GM18909 (cell line): ENCODE results near the gene SHISA9.

Experiments
- ATAC-seq: cut with Tn5 transposase; IDR thresholded peaks from one replicate; pipeline ENCODE4 v1.9.1; 2021; ENCODE audit warnings: mild to moderate bottlenecking; ENCODE audit not compliant: unreplicated experiment, poor library complexity

Gene SHISA9

GRCh38 chr16:13061691-13062090 lies 160.3 kb downstream of the SHISA9 start:
- ATAC-seq, result no peak

- ATAC-seq, result no peak
Measured at GRCh38 chr16:13062219-13062618, 160.8 kb downstream of the SHISA9 start.

GRCh38 chr16:13063457-13063856 lies 162.1 kb downstream of the SHISA9 start:
- no peak for ATAC-seq

GRCh38 chr16:13064821-13065220 lies 163.4 kb downstream of the SHISA9 start:
- ATAC-seq, result no peak

- no peak for ATAC-seq
Measured at GRCh38 chr16:13067648-13068047, 166.2 kb downstream of the SHISA9 start.

GRCh38 chr16:13068912-13069583 lies 167.7 kb downstream of the SHISA9 start:
- ATAC-seq, result no peak

GRCh38 chr16:13070268-13070667 lies 168.9 kb downstream of the SHISA9 start:
- ATAC-seq, result no peak

- ATAC-seq, result no peak
Measured at GRCh38 chr16:13076878-13077277, 175.5 kb downstream of the SHISA9 start.

- no peak for ATAC-seq
Measured at GRCh38 chr16:13077816-13078215, 176.4 kb downstream of the SHISA9 start.

- ATAC-seq, result no peak
Measured at GRCh38 chr16:13080531-13080930, 179.1 kb downstream of the SHISA9 start.

- no peak for ATAC-seq
Measured at GRCh38 chr16:13081825-13082331, 180.5 kb downstream of the SHISA9 start.

- ATAC-seq, result no peak
Measured at GRCh38 chr16:13083681-13084080, 182.3 kb downstream of the SHISA9 start.

- ATAC-seq, result no peak
Measured at GRCh38 chr16:13084331-13084730, 182.9 kb downstream of the SHISA9 start.

- no peak for ATAC-seq
Measured at GRCh38 chr16:13093661-13094060, 192.3 kb downstream of the SHISA9 start.

- no peak for ATAC-seq
Measured at GRCh38 chr16:13095061-13095460, 193.7 kb downstream of the SHISA9 start.

- no peak for ATAC-seq
Measured at GRCh38 chr16:13098536-13098935, 197.1 kb downstream of the SHISA9 start.

GRCh38 chr16:13099822-13100221 lies 198.4 kb downstream of the SHISA9 start:
- no peak for ATAC-seq

- ATAC-seq, result no peak
Measured at GRCh38 chr16:13100970-13101369, 199.6 kb downstream of the SHISA9 start.

- ATAC-seq, result no peak
Measured at GRCh38 chr16:13101828-13102227, 200.4 kb downstream of the SHISA9 start.

GRCh38 chr16:13102401-13102800 lies 201.0 kb downstream of the SHISA9 start:
- ATAC-seq, result no peak

GRCh38 chr16:13103831-13104530 lies 202.6 kb downstream of the SHISA9 start:
- no peak for ATAC-seq

- ATAC-seq, result no peak
Measured at GRCh38 chr16:13104772-13105171, 203.4 kb downstream of the SHISA9 start.
